ENCODE data around the gene B3GNT7.

GRCh38 chr2:231347081-231347480 lies 48.4 kb upstream of the B3GNT7 start:
- no peak for TF ChIP-seq CTCF (conservative IDR thresholded peaks at IDR 0.05; ENCODE audit: low read length)
- no peak for TF ChIP-seq EZH2phosphoT487 (IDR thresholded peaks at IDR 0.05; ENCODE audit: borderline replicate concordance, low read depth, low read length)
